Measurements from ENCODE around the gene ATP8B3. TPM values are rescaled to one million over a fixed set of nuclear protein-coding genes. Genes with fewer than 3 reads are reported as not detected.

The ATP8B3 gene
- total and polyA plus RNA-seq, 7 donors = 0.06 to 0.30 (median 0.17) TPM; not detected in 1

- Histone ChIP-seq H3K36me3 (ENCODE audit: insufficient read depth in 1 of 2, low read depth in 1 of 2) (no peaks in the 10 kb centered on the region), H3K4me1 (peaks cover 61% of the 10 kb centered on the region), H3K9me3 (no peaks in the 10 kb centered on the region), H3K4me3 (peak overlapping the region; percentile 88), H3K27me3 (ENCODE audit: insufficient read depth in 3 of 3, low read length in 2 of 3) (no peaks in the 10 kb centered on the region), H3K27ac (no peak overlapping the region)
- WGBS, 3 donors = 59 to 73% (median 71%) methylated on average over 11 of the region's 11 CpGs
- intact Hi-C loops (cut with DNase I) = no loop called here
- ATAC-seq (no peak), DNase-seq (no peak)
- no peak for TF ChIP-seq CTCF (IDR thresholded peaks at IDR 0.05)
Measured at GRCh38 chr19:1845642-1846041, 33.6 kb upstream of the ATP8B3 start.

GRCh38 chr19:1845125-1845515 lies 33.0 kb upstream of the ATP8B3 start:
- no peaks in the 10 kb centered on the region for H3K9me3 ChIP-seq
- no peak overlapping the region for H3K27ac ChIP-seq
- DNase-seq (no peak), ATAC-seq (no peak)
- no peak for TF ChIP-seq CTCF (IDR thresholded peaks at IDR 0.05)
- peak overlapping the region; percentile 88 for H3K4me3 ChIP-seq
- H3K27me3 ChIP-seq (ENCODE audit: insufficient read depth in 3 of 3, low read length in 2 of 3) = no peaks in the 10 kb centered on the region
- 78 to 91% (median 85%) methylated on average over 12 to 16 of the region's 16 CpGs for WGBS, 3 donors
- peaks cover 61% of the 10 kb centered on the region for H3K4me1 ChIP-seq
- intact Hi-C loops (cut with DNase I) = no loop called here
- H3K36me3 ChIP-seq (ENCODE audit: insufficient read depth in 1 of 2, low read depth in 1 of 2) = no peaks in the 10 kb centered on the region

- Histone ChIP-seq H3K4me1 (peaks cover 61% of the 10 kb centered on the region), H3K4me3 (peak overlapping the region; percentile 88), H3K27ac (no peak overlapping the region), H3K9me3 (no peaks in the 10 kb centered on the region), H3K36me3 (ENCODE audit: insufficient read depth in 1 of 2, low read depth in 1 of 2) (no peaks in the 10 kb centered on the region), H3K27me3 (ENCODE audit: insufficient read depth in 3 of 3, low read length in 2 of 3) (no peaks in the 10 kb centered on the region)
- ATAC-seq = no peak
- peak in 1 of 2 donors; percentile 5 for DNase-seq
- intact Hi-C loops (cut with DNase I) = no loop called here
- TF ChIP-seq CTCF (IDR thresholded peaks at IDR 0.05) = no peak
- WGBS, 3 donors = 60 to 64% (median 63%) methylated on average over 18 to 19 of the region's 19 CpGs
Measured at GRCh38 chr19:1844513-1845124, 32.5 kb upstream of the ATP8B3 start.

GRCh38 chr19:1843646-1844394 lies 31.7 kb upstream of the ATP8B3 start:
- H3K4me1 ChIP-seq = peaks cover 61% of the 10 kb centered on the region
- no peaks in the 10 kb centered on the region for H3K27me3 ChIP-seq (ENCODE audit: insufficient read depth in 3 of 3, low read length in 2 of 3)
- TF ChIP-seq CTCF (IDR thresholded peaks at IDR 0.05) = no peak
- 63 to 69% (median 66%) methylated on average over 22 to 25 of the region's 25 CpGs for WGBS, 3 donors
- no peaks in the 10 kb centered on the region for H3K9me3 ChIP-seq
- intact Hi-C loops (cut with DNase I) = no loop called here
- DNase-seq (no peak), ATAC-seq (no peak)
- no peaks in the 10 kb centered on the region for H3K36me3 ChIP-seq (ENCODE audit: insufficient read depth in 1 of 2, low read depth in 1 of 2)
- no peak overlapping the region for H3K4me3 ChIP-seq
- H3K27ac ChIP-seq = no peak overlapping the region
